HepG2 (cell line): ENCODE data around the gene MST1. TPM values are rescaled to one million over a fixed set of nuclear protein-coding genes. Genes with fewer than 3 reads are reported as not detected.

Experiments used
- ATM ChIP-seq: fragments of 450-650 bp; IDR thresholded peaks from 2 replicates; pipeline ENCODE4 v1.7.1; 2017; ENCODE audit warnings: mild to moderate bottlenecking, borderline replicate concordance
- BHLHE40 ChIP-seq: IDR thresholded peaks from 2 replicates; pipeline ENCODE4 v1.6.1; 2011; ENCODE audit warnings: low read length, improper control_type of control experiment
- CHD4 ChIP-seq: fragments of 200-600 bp; sonication (generic); IDR thresholded peaks from 2 replicates; pipeline ENCODE4 v1.7.0; 2017; ENCODE audit warnings: mild to moderate bottlenecking, low read length, borderline replicate concordance
- KDM3A ChIP-seq: IDR thresholded peaks from 2 replicates; pipeline ENCODE4 v1.6.1; 2018; ENCODE audit warnings: low read depth, missing compliant biosample characterization
- MYNN ChIP-seq: sonication (generic); formaldehyde crosslinking; IDR thresholded peaks from 2 replicates; pipeline ENCODE4 v1.4.0; 2020; ENCODE audit warnings: mild to moderate bottlenecking, low read depth, missing genetic modification reagents
- PHB2 ChIP-seq: fragments of 450-650 bp; IDR thresholded peaks from 2 replicates; pipeline ENCODE4 v1.6.1; 2018; ENCODE audit not compliant: partially characterized antibody
- TBX3 ChIP-seq: fragments of 450-650 bp; IDR thresholded peaks from 2 replicates; pipeline ENCODE4 v1.6.1; 2017; ENCODE audit warnings: antibody characterized with exemption, mild to moderate bottlenecking, inconsistent platforms, borderline replicate concordance
- ZBTB38 ChIP-seq: sonication (generic); formaldehyde crosslinking; IDR thresholded peaks from 2 replicates; pipeline ENCODE4 v1.5.1; 2020; ENCODE audit warnings: mild to moderate bottlenecking, missing genetic modification reagents
- ZFP1 ChIP-seq: IDR thresholded peaks from 2 replicates; pipeline ENCODE4 v1.6.1; 2016
- ZFP62 ChIP-seq: sonication (generic); formaldehyde crosslinking; IDR thresholded peaks from 2 replicates; pipeline ENCODE4 v1.4.0; 2020; ENCODE audit warnings: missing genetic modification reagents
- ZKSCAN1 ChIP-seq: fragments of 150-350 bp; IDR thresholded peaks from 2 replicates; pipeline ENCODE4 v1.6.1; 2014; ENCODE audit warnings: low read length
- ZNF256 ChIP-seq: sonication (generic); formaldehyde crosslinking; conservative IDR thresholded peaks from 2 replicates; pipeline ENCODE4 v1.4.0; 2020; ENCODE audit warnings: missing genetic modification reagents
- ZNF350 ChIP-seq: sonication (generic); formaldehyde crosslinking; IDR thresholded peaks from 2 replicates; pipeline ENCODE4 v1.4.0; 2020; ENCODE audit warnings: mild to moderate bottlenecking, low read depth, missing genetic modification reagents, borderline replicate concordance
- ZNF556 ChIP-seq: sonication (generic); formaldehyde crosslinking; IDR thresholded peaks from 2 replicates; pipeline ENCODE4 v1.4.0; 2020; ENCODE audit warnings: mild to moderate bottlenecking, missing genetic modification reagents, borderline replicate concordance
- ZNF570 ChIP-seq: sonication (generic); formaldehyde crosslinking; IDR thresholded peaks from 2 replicates; pipeline ENCODE4 v1.4.0; 2020; ENCODE audit warnings: mild to moderate bottlenecking, missing genetic modification reagents, borderline replicate concordance
- ZNF629 ChIP-seq: sonication (generic); formaldehyde crosslinking; conservative IDR thresholded peaks from 2 replicates; pipeline ENCODE4 v1.5.0; 2020; ENCODE audit warnings: missing genetic modification reagents
- ZNF644 ChIP-seq: IDR thresholded peaks from 2 replicates; pipeline ENCODE4 v1.6.1; 2016; ENCODE audit warnings: low read depth
- ZNF75D ChIP-seq: sonication (generic); formaldehyde crosslinking; IDR thresholded peaks from 2 replicates; pipeline ENCODE4 v1.8.1; 2023; ENCODE audit warnings: missing genetic modification reagents, mild to moderate bottlenecking, borderline replicate concordance
- polyA plus RNA-seq, 8 experiments: library from polyadenylated mRNA; depleted of rRNA in 3 of 8; stranded (reverse) in 7 of 8; unstranded in 1 of 8; fragments of >200 nt; fragmentation: Illumina TruSeq in 4 of 8; extraction: Trizol in 4 of 8; gene quantifications; 2 replicates each; pipeline versions ENCODE4 v1.2.1 to v1.2.3, GENCODE V29; 2011 to 2016; ENCODE audit warnings: low read depth in 4 of 8, missing spikeins in 1 of 8, mixed read lengths in 1 of 8; ENCODE audit not compliant: insufficient read depth in 1 of 8
- total RNA-seq, 5 experiments: library from RNA; depleted of rRNA; stranded (reverse); fragments of >200 nt; fragmentation: Illumina TruSeq; extraction: Trizol; gene quantifications; 2 replicates each; pipeline ENCODE4 v1.2.3, GENCODE V29; 2016; ENCODE audit warnings: low read depth in 1 of 5
- TF ChIP-seq, protein P1 (sequence below): sonication (generic); formaldehyde crosslinking; IDR thresholded peaks from 2 replicates; pipeline ENCODE4 v1.5.0; 2020; ENCODE audit warnings: mild to moderate bottlenecking, missing genetic modification reagents
- TF ChIP-seq, protein P2 (sequence below): IDR thresholded peaks from 2 replicates; pipeline ENCODE4 v1.6.1; 2016
- TF ChIP-seq, protein P3 (sequence below): sonication (generic); formaldehyde crosslinking; IDR thresholded peaks from 2 replicates; pipeline ENCODE4 v1.5.1; 2020; ENCODE audit warnings: missing genetic modification reagents, mild to moderate bottlenecking, borderline replicate concordance
- TF ChIP-seq, protein P4 (sequence below): sonication (generic); formaldehyde crosslinking; IDR thresholded peaks from 2 replicates; pipeline ENCODE4 v1.4.0; 2020; ENCODE audit warnings: missing genetic modification reagents
- TF ChIP-seq, protein P5 (sequence below): IDR thresholded peaks from 2 replicates; pipeline ENCODE4 v1.6.1; 2018; ENCODE audit warnings: missing genetic modification reagents

Gene MST1
- total and polyA plus RNA-seq, 2 of the 13 experiments (the other 11 are each of a cell fraction or from before 2014, with no cell fraction given) = 189 to 452 TPM

DNA sequence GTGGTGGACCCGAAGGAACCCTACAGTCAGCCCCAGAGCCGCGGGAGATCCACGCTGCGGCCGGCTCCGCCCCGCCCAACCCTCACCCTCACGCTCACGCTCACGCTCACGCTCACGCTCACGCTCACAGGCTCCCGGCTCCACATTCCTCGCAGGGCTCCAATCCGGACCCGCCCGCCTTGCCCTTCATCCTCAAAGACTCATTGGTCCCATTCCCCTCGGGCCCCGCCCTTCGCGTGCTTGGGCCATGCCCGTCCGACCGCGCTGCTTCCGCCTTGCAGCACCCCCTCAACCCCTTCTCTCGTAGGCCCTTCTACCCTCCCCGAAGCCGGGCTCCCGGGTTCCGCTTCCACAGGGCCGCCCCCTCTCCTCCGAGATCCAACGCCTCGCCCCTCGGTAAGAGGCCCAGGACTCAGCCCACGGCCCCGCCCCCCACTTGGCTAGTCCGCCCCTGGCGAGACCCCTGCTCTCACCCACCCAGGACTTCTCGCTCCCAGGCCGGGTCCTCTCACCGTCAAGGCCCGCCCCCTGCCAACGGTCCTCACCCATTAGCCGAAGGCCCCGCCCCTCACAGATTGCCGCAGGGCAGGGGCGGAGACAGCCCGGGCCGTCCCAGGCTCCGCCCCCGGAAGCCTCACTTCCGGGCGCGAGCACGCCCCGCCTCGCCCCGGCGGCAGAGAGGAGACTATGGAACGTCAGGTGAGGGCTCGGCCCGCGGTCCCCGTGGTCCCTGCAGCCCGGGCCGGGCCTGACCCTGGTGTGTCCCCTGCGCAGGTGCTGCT is 15.4 kb downstream of the MST1 start, which contains the start of gene APEH (continued):
- TF ChIP-seq ZNF256 (CRISPR knock-in tag) (0 out of 2 replicates have a peak, but pooled peaks have one; percentile 37), TBX3 (no peak), PHB2 (no peak), ZNF75D (no peak), ZNF570 (CRISPR knock-in tag) (0 out of 2 replicates have a peak, but pooled peaks have one; percentile 62), ZFP62 (no peak), ZKSCAN1 (no peak), ZBTB38 (no peak), ZNF350 (CRISPR knock-in tag) (no peak; the same call in 1 of the 2 replicates), ZNF556 (no peak), ZNF644 (no peak), BHLHE40 (peak; percentile 73), KDM3A (peak; percentile 28; the same call in 1 of the 2 replicates), ZFP1 (CRISPR knock-in tag) (no peak), ATM (no peak), ZNF629 (CRISPR knock-in tag) (no peak), CHD4 (peak; percentile 69; the same call in 1 of the 2 replicates), MYNN (no peak)
- TF ChIP-seq, protein P1, sequence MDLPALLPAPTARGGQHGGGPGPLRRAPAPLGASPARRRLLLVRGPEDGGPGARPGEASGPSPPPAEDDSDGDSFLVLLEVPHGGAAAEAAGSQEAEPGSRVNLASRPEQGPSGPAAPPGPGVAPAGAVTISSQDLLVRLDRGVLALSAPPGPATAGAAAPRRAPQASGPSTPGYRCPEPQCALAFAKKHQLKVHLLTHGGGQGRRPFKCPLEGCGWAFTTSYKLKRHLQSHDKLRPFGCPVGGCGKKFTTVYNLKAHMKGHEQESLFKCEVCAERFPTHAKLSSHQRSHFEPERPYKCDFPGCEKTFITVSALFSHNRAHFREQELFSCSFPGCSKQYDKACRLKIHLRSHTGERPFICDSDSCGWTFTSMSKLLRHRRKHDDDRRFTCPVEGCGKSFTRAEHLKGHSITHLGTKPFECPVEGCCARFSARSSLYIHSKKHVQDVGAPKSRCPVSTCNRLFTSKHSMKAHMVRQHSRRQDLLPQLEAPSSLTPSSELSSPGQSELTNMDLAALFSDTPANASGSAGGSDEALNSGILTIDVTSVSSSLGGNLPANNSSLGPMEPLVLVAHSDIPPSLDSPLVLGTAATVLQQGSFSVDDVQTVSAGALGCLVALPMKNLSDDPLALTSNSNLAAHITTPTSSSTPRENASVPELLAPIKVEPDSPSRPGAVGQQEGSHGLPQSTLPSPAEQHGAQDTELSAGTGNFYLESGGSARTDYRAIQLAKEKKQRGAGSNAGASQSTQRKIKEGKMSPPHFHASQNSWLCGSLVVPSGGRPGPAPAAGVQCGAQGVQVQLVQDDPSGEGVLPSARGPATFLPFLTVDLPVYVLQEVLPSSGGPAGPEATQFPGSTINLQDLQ (CRISPR knock-in tag) = no peak
- TF ChIP-seq, protein P2, sequence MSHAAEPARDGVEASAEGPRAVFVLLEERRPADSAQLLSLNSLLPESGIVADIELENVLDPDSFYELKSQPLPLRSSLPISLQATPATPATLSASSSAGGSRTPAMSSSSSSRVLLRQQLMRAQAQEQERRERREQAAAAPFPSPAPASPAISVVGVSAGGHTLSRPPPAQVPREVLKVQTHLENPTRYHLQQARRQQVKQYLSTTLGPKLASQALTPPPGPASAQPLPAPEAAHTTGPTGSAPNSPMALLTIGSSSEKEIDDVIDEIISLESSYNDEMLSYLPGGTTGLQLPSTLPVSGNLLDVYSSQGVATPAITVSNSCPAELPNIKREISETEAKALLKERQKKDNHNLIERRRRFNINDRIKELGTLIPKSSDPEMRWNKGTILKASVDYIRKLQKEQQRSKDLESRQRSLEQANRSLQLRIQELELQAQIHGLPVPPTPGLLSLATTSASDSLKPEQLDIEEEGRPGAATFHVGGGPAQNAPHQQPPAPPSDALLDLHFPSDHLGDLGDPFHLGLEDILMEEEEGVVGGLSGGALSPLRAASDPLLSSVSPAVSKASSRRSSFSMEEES = no peak
- TF ChIP-seq, protein P3, sequence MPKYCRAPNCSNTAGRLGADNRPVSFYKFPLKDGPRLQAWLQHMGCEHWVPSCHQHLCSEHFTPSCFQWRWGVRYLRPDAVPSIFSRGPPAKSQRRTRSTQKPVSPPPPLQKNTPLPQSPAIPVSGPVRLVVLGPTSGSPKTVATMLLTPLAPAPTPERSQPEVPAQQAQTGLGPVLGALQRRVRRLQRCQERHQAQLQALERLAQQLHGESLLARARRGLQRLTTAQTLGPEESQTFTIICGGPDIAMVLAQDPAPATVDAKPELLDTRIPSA (CRISPR knock-in tag) = no peak
- TF ChIP-seq, protein P4, sequence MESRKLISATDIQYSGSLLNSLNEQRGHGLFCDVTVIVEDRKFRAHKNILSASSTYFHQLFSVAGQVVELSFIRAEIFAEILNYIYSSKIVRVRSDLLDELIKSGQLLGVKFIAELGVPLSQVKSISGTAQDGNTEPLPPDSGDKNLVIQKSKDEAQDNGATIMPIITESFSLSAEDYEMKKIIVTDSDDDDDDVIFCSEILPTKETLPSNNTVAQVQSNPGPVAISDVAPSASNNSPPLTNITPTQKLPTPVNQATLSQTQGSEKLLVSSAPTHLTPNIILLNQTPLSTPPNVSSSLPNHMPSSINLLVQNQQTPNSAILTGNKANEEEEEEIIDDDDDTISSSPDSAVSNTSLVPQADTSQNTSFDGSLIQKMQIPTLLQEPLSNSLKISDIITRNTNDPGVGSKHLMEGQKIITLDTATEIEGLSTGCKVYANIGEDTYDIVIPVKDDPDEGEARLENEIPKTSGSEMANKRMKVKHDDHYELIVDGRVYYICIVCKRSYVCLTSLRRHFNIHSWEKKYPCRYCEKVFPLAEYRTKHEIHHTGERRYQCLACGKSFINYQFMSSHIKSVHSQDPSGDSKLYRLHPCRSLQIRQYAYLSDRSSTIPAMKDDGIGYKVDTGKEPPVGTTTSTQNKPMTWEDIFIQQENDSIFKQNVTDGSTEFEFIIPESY = no peak
- TF ChIP-seq, protein P5, sequence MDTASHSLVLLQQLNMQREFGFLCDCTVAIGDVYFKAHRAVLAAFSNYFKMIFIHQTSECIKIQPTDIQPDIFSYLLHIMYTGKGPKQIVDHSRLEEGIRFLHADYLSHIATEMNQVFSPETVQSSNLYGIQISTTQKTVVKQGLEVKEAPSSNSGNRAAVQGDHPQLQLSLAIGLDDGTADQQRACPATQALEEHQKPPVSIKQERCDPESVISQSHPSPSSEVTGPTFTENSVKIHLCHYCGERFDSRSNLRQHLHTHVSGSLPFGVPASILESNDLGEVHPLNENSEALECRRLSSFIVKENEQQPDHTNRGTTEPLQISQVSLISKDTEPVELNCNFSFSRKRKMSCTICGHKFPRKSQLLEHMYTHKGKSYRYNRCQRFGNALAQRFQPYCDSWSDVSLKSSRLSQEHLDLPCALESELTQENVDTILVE (CRISPR knock-in tag) = no peak
